HG02642 (cell line): ENCODE measurements around the gene SAPCD2.

ENCODE experiments used
- ATAC-seq: cut with Tn5 transposase; IDR thresholded peaks from one replicate; pipeline ENCODE4 v1.9.1; 2021; ENCODE audit warnings: mild to moderate bottlenecking; ENCODE audit not compliant: unreplicated experiment, poor library complexity

SAPCD2 gene

DNA sequence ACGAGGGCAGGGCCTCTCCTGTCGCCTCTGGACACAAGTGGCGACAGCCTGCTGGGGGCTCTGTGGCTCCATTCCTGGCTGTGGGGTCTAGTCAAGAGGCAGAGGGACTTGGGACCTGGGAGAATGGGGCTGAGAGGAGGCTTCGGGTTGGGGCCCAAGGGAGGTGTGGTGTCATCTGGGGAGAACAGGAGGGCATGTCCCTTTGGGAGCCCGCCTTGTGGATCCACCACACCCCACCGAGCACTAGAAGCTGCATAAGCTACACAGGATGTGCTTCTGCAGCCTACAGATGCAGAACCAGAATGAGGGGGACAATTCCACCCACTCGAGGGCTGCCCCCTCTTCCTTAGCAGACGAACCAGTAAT lies 12.6 kb upstream of the SAPCD2 start:
- ATAC-seq: no peak

DNA sequence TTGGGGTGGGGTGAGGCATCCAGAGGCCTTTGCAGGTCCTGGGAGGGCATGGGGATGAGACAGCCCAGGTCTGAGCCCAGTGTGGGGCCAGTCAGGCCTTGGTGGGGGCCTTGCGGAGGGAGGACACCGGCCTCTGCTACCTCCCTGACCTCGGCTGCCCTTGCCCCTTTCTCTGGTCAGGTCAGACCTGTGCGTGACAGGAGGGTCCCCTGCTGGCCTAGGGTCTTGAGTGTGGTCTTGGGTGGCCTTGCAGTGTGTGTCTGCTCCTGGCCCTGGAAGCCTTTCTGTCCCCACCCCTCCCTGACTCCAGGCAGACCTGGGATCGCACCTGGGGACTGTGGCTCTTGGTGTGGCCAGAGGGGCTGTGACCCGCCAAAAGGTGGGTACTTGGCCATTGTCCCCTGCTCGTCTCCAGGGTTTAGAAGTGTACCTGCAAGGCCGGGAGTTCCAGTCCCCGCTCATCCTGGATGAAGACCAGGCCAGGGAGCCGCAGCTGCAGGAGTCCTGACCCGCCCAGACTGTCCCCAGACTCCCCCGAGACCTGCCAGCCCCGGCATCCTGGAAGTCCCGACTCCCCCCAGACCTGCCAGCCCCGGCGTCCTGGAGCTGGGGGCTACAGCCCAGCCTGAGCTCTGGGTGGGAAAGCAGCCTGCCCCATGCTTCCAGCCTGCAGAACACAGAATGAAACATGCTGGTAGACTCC lies 12.0 kb upstream of the SAPCD2 start:
- ATAC-seq: no peak

DNA sequence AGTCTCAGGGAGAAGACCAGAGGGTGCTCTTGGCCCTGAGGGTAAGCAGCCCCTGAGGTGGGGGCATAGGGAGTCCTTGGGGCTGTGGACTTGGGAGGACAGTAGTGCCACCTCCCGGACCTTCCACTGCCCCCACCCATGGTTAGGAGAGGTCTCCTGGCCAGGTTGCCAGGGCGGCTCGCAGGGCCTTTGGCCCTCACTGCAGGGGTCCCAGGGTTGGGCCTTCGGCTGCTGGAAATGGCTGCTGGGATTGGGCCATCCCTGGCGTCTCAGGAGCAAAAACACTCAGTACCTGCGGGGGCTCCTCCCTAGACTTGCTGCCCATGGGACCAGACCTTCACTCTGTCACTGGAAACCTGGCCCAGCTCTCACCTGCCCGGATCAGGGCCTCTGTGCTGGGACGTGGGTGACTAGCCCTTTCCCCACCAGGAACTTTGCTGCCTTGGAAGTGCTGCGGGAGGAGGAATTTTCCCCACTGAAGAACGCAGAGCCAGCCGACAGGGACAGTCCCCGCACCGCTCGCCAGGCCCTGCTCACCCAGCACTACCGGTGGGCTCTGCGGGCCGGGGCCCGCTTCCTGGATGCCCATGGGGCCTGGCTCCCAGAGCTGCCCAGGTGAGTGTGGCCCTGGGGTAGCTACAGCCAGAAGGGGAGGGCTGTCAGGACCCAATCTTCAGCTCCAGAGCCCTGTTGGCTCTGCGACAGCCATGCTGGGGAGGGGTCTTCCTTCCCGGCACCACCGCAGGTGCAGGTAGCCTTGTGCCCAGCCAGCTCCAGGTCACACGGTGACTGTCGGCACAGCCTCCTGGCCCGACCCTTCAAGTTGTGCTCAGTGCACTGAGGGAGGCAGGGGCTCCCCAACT lies 10.1 kb upstream of the SAPCD2 start:
- ATAC-seq: no peak

DNA sequence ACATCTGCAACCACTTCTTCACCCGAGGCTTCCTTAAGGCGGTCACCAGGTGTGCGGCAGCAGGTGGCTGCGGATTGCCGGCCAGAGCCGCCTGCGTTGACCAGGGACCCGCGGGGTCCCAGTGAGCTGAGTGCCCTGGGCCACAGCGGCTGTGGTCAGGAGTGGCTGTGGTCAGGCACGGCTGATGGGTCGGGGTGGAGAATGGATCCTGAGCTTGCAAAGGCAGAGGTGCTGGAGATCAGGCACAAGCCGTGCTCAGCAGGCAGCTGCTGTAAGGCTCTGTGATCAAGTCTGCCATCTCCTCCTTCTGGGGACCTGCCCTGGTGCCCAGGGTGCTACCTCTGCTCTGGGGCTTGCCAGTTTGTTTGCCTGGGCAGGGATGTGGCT lies 9.0 kb upstream of the SAPCD2 start:
- ATAC-seq: no peak

DNA sequence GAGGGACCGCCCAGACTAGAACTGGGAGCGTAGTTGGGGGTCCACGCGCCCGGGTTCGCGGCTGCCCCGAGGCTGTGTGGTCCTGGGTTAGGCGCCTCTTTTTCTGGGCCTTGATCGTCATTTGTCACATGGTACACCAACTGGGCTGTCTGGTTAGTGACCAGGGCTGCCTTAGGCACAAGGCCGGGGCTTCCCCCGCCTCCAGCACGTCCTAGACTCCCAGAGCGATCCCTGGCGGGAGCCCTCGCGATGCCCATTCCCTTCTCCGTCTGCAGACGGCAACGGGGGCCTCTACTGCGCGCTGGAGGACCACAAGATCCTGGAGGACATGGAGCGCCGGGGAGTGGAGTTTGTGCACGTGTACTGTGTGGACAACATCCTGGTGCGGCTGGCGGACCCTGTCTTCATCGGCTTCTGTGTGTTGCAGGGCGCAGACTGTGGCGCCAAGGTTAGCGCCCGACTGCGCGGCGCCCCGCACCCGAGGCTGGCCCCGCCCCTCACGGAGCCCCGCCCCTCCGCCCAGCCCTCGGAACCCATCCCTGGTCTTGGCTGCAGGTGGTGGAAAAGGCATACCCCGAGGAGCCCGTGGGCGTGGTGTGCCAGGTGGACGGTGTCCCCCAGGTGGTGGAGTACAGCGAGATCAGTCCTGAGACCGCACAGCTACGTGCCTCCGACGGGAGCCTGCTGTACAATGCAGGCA lies 8.5 kb upstream of the SAPCD2 start:
- ATAC-seq: no peak

DNA sequence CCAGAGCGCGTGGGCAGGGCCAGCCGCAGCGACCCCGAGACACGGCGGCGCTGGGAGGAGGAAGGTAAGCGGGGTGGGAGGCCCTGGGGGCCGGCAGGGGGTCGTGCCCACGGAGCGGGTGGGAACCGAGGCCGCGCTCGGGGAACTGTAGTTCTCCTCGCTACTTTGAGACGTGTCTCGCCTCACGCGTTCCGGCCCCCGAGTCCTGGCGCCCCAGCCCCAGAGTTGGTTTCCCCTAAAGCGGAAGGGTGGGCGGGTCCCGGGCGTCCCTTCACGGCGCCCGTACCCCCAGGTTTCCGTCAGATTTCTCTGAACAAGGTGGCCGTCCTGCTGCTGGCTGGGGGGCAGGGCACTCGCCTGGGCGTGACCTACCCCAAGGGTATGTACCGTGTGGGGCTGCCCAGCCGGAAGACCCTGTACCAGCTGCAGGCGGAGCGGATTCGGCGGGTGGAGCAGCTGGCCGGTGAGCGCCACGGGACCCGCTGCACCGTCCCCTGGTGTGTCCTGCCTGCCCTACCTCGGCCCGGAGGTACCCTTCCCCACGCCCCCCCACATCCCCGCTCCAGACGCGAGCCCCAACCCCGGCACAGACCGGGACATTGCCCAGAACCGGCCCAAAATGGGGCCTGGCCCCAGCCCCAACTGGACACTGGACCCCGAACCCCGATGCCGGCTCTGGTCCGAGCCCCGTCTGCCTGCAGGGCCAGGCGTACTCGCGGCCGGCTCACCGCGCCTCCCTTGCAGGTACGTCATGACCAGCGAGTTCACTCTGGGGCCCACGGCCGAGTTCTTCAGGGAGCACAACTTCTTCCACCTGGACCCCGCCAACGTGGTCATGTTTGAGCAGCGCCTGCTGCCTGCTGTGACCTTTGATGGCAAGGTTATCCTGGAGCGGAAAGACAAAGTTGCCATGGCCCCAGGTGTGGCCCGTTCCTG lies 7.7 kb upstream of the SAPCD2 start:
- ATAC-seq: peak; percentile 22

DNA sequence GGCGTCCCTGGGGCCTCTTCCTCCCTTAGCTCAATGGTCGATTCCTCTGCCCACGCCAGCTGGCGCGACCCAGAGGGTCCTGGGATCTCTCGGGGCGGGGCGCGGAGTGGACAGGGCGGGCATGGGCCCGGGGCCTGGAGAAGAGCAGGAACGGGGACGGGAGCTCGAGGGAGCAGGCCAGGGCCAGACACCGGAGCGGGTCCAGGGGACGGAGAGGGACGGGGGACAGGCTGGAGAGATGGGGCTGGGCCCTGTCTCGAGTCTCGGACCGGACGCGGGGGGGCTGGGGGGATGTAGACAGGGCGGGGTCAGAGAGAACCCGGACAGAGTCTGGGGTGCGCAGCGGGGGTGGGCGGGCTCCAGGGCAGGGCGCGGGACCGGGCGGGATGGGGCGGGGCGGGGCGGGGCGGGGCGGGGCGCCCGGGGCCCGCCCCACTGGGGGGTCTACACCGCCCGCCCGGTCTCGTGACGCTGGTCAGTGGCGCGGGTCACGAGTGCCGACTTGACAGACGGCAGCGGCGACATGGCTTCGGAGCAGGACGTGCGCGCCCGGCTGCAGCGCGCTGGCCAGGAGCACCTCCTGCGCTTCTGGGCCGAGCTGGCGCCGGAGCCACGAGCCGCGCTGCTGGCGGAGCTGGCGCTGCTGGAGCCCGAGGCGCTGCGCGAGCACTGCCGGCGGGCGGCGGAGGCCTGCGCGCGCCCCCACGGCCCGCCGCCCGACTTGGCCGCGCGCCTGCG lies 6.8 kb upstream of the SAPCD2 start, which contains the start of gene UAP1L1:
TSS of gene UAP1L1 (plus strand) at position 508 of the 738 bp plus-strand sequence. CDS start at position 524, 16 bp downstream.
- peak; percentile 62 for ATAC-seq

DNA sequence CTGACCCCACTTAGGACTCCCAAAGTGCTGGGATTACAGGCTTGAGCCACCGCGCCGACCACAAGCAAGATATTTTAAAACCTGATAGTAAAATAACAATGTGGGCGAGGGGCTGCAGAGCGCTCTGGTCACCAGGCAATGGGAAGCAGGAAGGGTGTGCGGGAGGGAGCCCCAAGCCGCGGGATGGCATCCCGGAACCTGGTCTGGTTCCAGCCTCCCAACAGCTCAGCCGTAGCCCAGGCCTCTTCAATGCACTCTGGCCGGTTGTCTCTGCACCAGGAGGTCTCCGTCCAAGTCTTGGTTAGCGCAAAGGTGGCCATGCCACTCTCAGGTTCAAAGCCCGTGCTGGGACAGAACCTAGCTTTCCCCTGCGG lies 6.3 kb upstream of the SAPCD2 start:
- no peak for ATAC-seq

DNA sequence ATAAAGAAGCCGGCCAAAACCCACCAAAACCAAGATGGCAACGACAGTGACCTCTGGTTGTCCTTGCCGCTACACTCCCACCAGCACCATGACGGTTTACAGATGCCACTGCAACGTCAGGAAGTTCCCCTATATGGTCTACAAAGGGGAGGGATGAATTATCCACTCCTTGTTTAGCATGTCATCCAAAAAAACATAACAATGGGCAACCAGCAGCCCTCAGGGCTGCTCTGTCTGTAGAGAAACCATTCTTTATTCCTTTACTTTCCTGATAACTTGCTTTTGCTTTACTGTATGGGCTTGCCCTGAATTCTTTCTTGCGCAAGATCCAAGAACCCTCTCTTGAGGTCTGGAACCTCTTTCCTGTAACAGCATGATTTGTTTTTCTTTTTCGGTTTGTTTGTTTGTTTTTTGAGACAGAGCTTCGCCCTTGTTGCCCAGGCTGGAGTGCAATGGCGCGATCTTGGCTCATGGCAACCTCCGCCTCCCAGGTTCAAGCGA lies 5.0 kb upstream of the SAPCD2 start:
- ATAC-seq: no peak

DNA sequence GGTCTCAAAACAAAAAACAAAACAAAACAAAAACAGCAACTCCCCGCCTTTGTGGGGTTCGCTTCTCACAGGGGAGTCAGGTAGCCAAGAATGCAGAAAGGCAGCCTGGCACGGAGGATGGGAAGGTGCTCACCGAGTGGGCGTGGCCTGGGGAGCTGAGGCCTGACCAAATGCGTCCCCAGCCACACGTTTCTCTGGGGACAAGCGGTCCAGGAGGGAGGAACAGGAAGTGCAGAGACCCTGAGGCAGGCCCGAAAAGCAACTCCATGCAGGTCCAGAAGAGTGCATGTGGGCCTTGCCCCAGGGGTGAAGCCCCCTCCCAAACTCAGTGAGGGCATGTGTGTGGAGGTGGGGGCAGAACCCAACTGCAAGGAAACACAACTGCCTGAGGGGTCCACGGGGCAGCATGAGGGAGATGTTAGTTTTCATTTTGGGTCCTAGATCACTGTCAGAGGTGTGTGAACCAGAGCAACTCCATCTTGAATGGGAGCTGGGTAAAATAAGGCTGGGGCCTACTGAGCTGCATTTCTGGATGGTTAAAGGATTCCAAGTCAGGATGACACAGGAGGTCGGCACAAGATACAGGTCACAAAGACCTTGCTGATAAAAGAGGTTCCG lies 4.4 kb upstream of the SAPCD2 start:
- no peak for ATAC-seq

DNA sequence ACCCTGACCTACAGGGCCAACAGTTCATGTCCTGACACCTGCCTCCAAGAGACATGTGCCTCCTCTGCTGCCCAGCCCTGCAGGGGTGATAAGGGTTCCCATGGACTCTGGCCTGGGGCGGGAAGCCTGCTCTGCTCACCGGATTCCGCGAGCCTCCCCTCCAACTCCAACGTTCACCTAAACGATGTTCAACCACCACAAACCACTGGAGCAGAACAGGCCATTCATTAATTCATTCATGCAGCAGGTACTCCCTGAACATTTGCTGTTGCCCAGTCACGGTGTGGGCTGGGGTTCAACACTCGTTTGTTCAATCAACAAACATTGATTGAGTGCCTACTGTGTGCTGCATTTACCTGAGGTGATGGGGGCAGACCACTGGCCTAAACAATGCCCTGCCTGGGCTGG lies 3.6 kb upstream of the SAPCD2 start:
- no peak for ATAC-seq

DNA sequence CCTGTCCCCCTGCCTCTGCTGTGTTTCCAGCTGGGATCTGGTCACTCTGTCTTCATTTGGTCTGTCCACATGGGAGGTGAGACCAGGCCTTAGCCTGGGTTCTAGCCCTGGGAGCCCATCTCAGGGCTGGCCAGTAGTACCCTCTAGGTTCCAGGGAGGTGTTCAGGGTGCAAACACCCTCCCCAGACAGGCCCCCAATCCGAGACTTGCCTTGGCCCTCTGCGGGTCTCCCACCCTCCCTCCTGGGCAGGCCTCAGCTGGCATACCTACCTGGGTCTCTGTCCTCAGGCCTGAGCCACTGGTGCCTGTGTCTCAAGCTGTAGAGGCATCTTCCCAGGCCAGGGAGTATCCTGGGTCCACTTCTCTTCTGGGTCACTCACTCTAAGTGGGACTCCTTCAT lies 925 bp upstream of the SAPCD2 start:
- ATAC-seq: no peak

DNA sequence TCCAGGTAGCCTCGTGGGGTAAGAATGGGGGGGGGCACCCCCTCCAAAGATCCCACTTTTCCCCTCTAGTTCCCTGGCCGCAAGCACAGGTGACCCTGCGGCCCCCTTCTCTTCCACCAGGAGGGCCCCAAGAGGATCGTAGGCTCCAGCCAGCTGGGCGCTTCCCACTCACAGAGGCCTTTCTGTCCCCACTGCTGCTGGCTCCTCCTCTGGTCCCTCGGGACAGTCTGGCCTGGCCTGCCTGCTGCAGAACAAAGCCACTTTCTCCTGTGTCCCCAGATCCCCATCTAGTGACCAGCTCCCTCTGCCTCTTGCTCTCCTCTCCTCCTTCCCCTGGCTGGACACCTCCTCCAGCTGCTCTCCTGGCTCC lies 534 bp upstream of the SAPCD2 start:
- peak; percentile 3 for ATAC-seq

DNA sequence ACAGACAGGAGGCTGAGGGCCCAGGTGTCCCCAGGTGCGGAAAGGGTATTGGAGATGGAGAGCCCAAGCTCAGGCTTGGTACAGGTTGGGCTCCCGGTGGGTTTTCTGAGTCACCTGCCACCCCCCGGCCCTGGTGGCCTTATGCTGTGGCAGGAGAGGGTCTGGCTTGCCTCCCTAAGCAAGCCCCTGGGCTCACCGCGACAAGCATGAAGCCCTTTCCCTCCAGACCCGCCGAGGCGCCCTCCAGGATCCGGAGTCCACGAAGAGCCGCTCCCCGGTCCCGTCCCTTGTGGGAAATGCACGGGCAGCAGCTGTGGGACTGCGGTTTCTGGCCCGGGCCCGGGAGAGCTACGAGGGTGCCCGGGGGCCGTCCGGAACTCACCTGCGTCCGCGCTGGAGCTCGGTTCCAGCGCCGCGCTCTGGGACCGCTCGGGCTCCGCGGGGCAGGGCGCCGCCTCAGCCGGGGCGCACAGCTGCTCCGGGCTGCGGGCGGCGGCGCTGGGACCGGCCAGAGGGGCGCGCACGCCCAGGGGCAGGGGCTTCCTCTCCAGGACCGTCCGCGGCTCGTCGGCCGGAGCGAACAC lies 757 bp downstream of the SAPCD2 start:
- peak; percentile 8 for ATAC-seq

DNA sequence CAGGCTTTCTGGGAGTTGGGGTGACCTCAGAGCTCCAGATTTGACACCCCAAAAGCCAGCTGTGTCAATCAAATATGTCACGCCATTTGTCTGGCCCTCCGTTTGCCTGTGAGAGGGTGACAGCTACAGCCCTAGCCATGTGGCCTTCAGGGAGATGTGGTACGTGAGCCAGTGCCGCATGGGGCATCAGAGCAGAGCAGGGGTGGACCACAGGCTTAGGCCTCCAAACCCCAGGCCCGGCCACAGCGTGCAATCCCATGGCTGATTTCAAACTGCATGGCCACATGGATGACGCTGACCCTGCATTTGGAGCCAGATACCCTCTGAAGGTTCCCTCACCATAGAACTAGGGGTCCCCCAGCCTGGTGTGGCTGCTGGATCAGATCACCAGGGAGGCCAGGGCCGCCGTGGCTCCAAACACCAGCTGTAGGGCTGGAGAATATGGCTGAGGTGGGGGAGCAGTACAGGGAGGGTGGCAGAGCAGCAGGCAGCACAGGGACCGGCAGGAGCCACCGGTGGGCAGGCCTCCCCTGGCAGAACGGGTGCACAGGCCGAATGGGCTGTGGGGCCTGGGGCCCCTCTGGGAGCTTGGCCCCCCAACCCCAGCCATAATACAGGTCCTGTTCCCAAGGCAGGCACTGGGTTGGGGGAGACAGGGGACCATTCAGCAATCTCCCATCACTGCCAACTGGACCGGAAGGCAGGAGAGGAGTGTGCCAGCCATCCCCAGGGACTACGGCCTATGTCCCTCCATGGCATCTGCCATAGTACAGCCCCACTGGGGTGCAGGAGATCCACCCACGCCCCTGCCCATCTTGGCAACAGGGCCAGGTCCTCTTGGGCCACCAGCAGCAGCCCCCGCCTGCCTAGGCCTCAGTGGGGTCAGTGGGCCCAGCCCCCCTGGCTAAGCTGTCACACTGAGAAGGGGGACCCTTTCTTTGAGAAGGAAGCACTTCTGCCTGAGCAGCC lies 1.5 kb downstream of the SAPCD2 start:
- no peak for ATAC-seq

DNA sequence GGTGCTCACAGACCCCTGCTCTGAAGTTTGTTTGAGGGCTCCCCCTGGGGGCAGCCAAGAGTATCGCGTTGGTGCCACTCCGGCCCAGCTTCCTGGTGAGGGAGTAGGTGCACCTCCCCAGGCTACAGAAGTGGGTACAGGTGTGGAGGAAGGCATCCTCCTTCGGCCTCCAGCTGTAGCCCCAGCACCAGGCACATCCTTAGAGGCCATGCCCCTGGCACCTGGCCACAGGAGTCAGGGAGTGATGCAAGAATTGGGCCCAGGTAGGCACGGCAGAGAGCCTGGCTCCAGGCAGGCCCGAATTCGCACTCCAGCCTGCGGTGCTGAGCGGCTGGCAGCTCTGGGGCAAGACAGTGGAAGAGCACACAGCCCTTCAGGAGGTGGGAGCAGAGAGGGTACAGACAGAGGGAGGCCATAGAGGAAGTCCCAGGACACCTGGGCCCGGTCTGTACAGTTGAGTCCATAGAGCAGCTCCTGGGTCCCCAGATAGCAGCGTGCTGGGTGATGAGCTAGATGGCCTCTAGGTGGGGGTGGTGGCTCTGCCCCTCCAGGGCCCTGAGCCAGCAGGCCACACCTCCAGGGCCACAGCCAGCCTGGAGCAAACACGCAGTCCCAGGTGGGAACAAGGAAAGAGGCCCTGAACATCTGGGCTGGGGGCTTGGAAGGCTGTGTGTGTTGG lies 2.4 kb downstream of the SAPCD2 start:
- ATAC-seq: peak; percentile 36
